ENCODE measurements around the gene KRTAP4-1.

GRCh38 chr17:41151525-41151924 is 33.2 kb downstream of the KRTAP4-1 start:
- no peak for TF ChIP-seq EZH2 (IDR thresholded peaks at IDR 0.05; ENCODE audit: low read depth)
- TF ChIP-seq CTCF (conservative IDR thresholded peaks at IDR 0.05), result no peak

Measured in PC-9 (cell line).